Vagina (tissue), 2 donors: ENCODE data around the gene DPP4.

Experiments used
- POLR2A ChIP-seq, 2 donors: fragments of 450-650 bp; IDR thresholded peaks; one replicate each; pipeline ENCODE4 v1.6.1; 2017; ENCODE audit warnings: antibody characterized with exemption in 2 of 2, mild to moderate bottlenecking in 2 of 2, moderate library complexity in 2 of 2
- TF ChIP-seq, protein P1 (sequence below), 3 experiments: fragments of 450-650 bp in 2 of 3; fragments of 200-600 bp in 1 of 3; sonication (generic) in 1 of 3; IDR thresholded peaks; one replicate each; pipeline ENCODE4 v1.5.1; 2017 to 2019; ENCODE audit warnings: antibody characterized with exemption in 3 of 3, mild to moderate bottlenecking in 2 of 3, moderate library complexity in 2 of 3

DNA sequence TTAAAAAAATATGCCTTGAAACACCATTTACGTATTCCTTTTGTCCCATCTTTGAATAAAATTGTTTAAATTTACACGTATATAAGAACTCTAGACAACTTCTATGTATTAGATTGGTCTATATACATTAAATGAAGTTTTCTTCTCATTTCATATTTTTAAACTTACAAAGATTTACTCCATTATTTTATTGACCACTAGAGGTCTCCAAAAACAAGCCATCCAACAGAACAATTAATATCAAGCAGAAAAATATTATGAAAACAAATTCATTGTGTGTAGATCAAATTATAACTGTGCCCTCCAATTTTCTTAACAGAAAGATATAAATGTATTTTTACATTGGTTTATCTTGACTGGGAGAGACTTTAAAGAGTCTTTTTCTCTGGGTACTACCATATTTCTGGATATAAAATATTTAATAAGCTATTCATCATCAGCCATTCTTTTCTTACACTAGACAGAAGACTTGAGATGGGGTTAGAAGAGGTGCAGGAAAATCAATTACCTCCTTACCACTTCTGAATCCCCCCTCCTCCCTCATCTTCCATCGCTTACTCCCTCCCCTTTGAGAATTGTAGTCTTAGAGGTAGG lies 66.5 kb downstream of the DPP4 start:
- TF ChIP-seq, protein P1, sequence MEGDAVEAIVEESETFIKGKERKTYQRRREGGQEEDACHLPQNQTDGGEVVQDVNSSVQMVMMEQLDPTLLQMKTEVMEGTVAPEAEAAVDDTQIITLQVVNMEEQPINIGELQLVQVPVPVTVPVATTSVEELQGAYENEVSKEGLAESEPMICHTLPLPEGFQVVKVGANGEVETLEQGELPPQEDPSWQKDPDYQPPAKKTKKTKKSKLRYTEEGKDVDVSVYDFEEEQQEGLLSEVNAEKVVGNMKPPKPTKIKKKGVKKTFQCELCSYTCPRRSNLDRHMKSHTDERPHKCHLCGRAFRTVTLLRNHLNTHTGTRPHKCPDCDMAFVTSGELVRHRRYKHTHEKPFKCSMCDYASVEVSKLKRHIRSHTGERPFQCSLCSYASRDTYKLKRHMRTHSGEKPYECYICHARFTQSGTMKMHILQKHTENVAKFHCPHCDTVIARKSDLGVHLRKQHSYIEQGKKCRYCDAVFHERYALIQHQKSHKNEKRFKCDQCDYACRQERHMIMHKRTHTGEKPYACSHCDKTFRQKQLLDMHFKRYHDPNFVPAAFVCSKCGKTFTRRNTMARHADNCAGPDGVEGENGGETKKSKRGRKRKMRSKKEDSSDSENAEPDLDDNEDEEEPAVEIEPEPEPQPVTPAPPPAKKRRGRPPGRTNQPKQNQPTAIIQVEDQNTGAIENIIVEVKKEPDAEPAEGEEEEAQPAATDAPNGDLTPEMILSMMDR (IDR thresholded peaks at IDR 0.05), result peak in 1 of 3 experiments; percentile 50
- TF ChIP-seq POLR2A (IDR thresholded peaks at IDR 0.05), result no peak
